Effector memory CD8-positive, alpha-beta T cell (primary cell): Measurements from ENCODE around the gene GLIPR2.
"Not testable (repeated sequence)": the region's sequence is repeated elsewhere in the genome, so short reads cannot be mapped to it uniquely, and the experiment has no call there.

Experiments used
- ATAC-seq: fragments of 150-1000 bp; cut with Tn5 transposase; replicated peaks from 2 replicates; pipeline ENCODE4 v1.10.0; 2021; ENCODE audit warnings: mild to moderate bottlenecking, moderate library complexity
- DNase-seq, 3 experiments: peaks; one replicate each; pipeline ENCODE4 v3.0.0; 2021
- H3K27ac Mint-ChIP-seq, 2 donors: one replicate each; pipeline ENCODE4 v1.8.0; 2022; ENCODE audit warnings: mild to moderate bottlenecking in 2 of 2, mixed read lengths in 2 of 2, moderate library complexity in 2 of 2
- H3K27me3 Mint-ChIP-seq, 2 donors: one replicate each; pipeline ENCODE4 v1.8.0; 2022; ENCODE audit warnings: mixed read lengths in 2 of 2
- H3K36me3 Mint-ChIP-seq: one replicate; pipeline ENCODE4 v1.8.0; 2022; ENCODE audit warnings: mild to moderate bottlenecking, moderate library complexity, mixed read lengths; ENCODE audit not compliant: insufficient read depth
- H3K4me1 Mint-ChIP-seq, 2 donors: one replicate each; pipeline ENCODE4 v1.8.0; 2022; ENCODE audit warnings: low read depth in 2 of 2, mixed read lengths in 2 of 2
- H3K4me3 Mint-ChIP-seq, 2 donors: one replicate each; pipeline ENCODE4 v1.8.0; 2022; ENCODE audit warnings: mild to moderate bottlenecking in 2 of 2, mixed read lengths in 2 of 2, moderate library complexity in 2 of 2
- H3K9me3 Mint-ChIP-seq, 2 donors: one replicate each; pipeline ENCODE4 v1.8.0; 2022; ENCODE audit warnings: mixed read lengths in 2 of 2

The GLIPR2 gene

DNA sequence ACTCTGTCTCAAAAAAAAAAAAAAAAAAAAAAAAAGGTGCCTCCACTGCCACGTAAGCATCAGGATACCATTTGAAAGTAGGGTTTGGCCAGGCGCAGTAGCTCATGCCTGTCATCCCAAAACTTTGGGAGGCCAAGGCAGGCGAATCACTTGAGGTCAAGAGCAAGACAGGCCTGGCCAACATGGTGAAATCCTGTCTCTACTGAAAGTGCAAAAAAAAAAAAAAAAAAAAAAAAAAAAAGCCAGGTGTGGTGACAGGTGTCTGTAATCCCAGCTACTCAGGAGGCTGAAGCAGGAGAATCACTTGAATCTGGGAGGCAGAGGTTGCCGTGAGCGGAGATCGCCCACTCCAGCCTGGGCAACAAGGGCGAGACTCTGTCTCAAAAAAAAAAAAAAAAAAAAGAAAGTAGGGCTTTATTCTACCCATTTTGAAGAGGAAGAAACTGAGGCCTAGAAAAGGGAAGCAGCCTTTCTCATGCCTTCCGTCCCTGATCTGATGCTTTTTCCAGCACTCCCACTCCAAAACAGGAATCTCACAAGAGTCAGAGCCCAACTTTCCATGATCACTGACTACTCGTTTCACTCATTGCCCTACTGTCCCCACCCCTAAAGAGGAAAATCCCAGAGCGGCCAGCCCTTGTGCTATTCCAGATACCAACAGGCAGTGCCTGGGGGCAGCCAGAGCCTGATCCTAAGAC, 16.4 kb downstream of the GLIPR2 start:
- Mint-ChIP-seq H3K27me3 (no peaks in the 10 kb centered on the region), H3K9me3 (no peaks in the 10 kb centered on the region), H3K27ac (peak overlapping the region; percentile 97 to 99), H3K4me3 (peak overlapping the region; percentile 65 to 91), H3K4me1 (peaks cover 40 to 49% of the 10 kb centered on the region in 2 donors), H3K36me3 (peaks cover 47% of the 10 kb centered on the region)
- DNase-seq (no peak), ATAC-seq (no peak)

DNA sequence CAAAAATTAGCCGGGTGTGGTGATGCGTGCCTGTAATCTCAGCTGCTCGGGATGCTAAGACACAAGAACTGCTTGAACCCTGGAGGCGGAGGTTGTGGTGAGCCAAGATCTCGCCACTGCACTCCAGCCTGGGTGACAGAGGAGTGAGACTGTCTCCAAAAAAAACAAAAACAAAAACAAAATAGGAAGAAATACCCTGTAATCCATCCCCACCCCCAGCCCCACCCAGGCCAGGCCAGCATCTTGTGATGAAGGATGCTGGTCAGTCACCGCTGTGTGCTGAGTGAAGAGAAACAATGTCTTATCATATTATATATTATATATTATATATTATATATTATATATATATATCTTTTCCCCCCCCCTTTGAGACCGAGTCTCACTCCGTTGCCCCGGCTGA, 17.2 kb downstream of the GLIPR2 start:
- no peaks in the 10 kb centered on the region for H3K27me3 Mint-ChIP-seq
- H3K9me3 Mint-ChIP-seq = no peaks in the 10 kb centered on the region
- H3K36me3 Mint-ChIP-seq = peaks cover 42% of the 10 kb centered on the region
- peak overlapping the region; percentile 84 to 93 for H3K27ac Mint-ChIP-seq
- ATAC-seq (no peak), DNase-seq (no peak)
- H3K4me1 Mint-ChIP-seq = peaks cover 40 to 41% of the 10 kb centered on the region in 2 donors
- H3K4me3 Mint-ChIP-seq = peak overlapping the region; percentile 63 to 65

DNA sequence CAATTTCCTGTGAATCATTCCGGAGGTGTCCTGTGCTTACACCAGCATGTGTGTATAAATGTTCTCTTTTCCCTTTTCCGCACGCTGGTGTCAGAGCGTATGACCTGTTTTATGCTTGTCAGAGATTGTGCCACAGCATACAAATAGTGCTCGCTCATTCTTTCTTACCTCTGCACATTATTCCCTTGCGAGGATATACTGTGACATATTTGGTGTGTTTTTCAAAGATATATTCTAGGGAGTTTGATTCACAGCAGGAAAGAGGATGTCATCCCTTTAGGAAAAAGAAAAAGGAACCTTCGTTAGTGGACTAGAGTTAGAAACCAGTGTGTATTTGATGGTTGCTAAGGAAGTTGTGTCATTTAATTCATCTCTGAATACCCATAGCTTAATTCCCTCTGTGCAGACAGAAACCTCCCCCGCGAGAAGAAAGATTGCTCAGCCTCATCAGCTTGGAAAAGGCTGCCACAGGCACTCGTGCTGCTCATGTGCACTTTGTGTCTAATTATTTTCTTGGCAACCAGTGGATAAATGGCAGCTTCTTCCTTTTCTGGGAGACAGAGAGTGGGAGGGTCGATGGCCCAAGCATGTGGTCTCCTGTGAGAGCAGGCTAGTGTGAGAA, 17.9 kb downstream of the GLIPR2 start:
- H3K36me3 Mint-ChIP-seq = peaks cover 40% of the 10 kb centered on the region
- H3K27me3 Mint-ChIP-seq = no peaks in the 10 kb centered on the region

GRCh38 chr9:36156116-36156515, 19.6 kb downstream of the GLIPR2 start:
- peaks cover 47% of the 10 kb centered on the region for H3K36me3 Mint-ChIP-seq
- no peak overlapping the region for H3K4me3 Mint-ChIP-seq
- H3K27ac Mint-ChIP-seq = no peak overlapping the region
- no peaks in the 10 kb centered on the region for H3K9me3 Mint-ChIP-seq
- DNase-seq (no peak), ATAC-seq (no peak)
- peaks cover 25 to 28% of the 10 kb centered on the region in 2 donors for H3K4me1 Mint-ChIP-seq
- H3K27me3 Mint-ChIP-seq = no peaks in the 10 kb centered on the region

More for the DNA sequence above, 17.9 kb downstream of the GLIPR2 start:
- Mint-ChIP-seq H3K9me3 (no peaks in the 10 kb centered on the region), H3K27ac (peak overlapping the region; percentile 84 to 93), H3K4me3 (peak overlapping the region; percentile 21 to 63), H3K4me1 (peaks cover 39 to 40% of the 10 kb centered on the region in 2 donors)
- DNase-seq = no peak
- no peak for ATAC-seq

DNA sequence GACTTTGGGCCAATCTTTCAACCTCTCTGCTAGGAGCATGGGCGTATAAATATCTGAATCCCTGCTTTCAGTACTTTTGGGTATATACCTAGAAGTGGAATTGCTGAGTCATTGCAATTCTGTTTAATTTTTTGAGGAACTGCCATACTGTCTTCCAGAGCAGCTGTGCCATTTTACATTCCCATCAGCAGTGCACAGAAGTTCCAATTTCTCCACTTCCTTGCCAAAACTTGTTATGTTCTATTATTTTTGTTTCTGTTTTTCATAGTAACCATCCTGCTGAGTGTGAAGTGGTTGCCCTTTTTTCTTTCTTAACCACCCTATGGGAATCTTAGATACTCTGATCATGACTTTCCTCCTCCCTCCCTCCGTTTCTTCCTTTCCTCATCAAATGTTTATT, 21.6 kb downstream of the GLIPR2 start:
- no peaks in the 10 kb centered on the region for H3K27me3 Mint-ChIP-seq
- H3K9me3 Mint-ChIP-seq = no peaks in the 10 kb centered on the region
- no peak overlapping the region for H3K27ac Mint-ChIP-seq
- H3K36me3 Mint-ChIP-seq = peaks cover 41% of the 10 kb centered on the region
- H3K4me1 Mint-ChIP-seq = peaks cover 13 to 18% of the 10 kb centered on the region in 2 donors
- H3K4me3 Mint-ChIP-seq = no peak overlapping the region
- DNase-seq = no peak
- ATAC-seq = no peak

GRCh38 chr9:36158917-36159316, 22.4 kb downstream of the GLIPR2 start:
- Mint-ChIP-seq H3K27ac (peak overlapping the region; percentile 56 to 85), H3K27me3 (no peaks in the 10 kb centered on the region), H3K4me3 (no peak overlapping the region), H3K4me1 (peaks cover 8 to 13% of the 10 kb centered on the region in 2 donors), H3K9me3 (no peaks in the 10 kb centered on the region), H3K36me3 (peaks cover 36% of the 10 kb centered on the region)
- no peak for ATAC-seq
- DNase-seq = no peak

GRCh38 chr9:36159509-36159908, 23.0 kb downstream of the GLIPR2 start:
- not testable (repeated sequence) for H3K27me3 Mint-ChIP-seq, DNase-seq, H3K4me3 Mint-ChIP-seq, ATAC-seq, H3K9me3 Mint-ChIP-seq, H3K4me1 Mint-ChIP-seq
- Mint-ChIP-seq H3K27ac (peak overlapping the region; percentile 18 to 56), H3K36me3 (peaks cover 32% of the 10 kb centered on the region)

- Mint-ChIP-seq H3K36me3 (peaks cover 31% of the 10 kb centered on the region), H3K27ac (peak overlapping the region; percentile 18 to 75)
- H3K9me3 Mint-ChIP-seq, H3K27me3 Mint-ChIP-seq, H3K4me1 Mint-ChIP-seq, H3K4me3 Mint-ChIP-seq, DNase-seq, ATAC-seq: not testable (repeated sequence)
These were observed 23.6 kb downstream of the GLIPR2 start for GRCh38 chr9:36160126-36160525.

- peak overlapping the region; percentile 1 to 75 for H3K27ac Mint-ChIP-seq
- H3K9me3 Mint-ChIP-seq = no peaks in the 10 kb centered on the region
- ATAC-seq (no peak), DNase-seq (no peak)
- H3K27me3 Mint-ChIP-seq = no peaks in the 10 kb centered on the region
- no peak overlapping the region for H3K4me3 Mint-ChIP-seq
- peaks cover 2 to 8% of the 10 kb centered on the region in 2 donors for H3K4me1 Mint-ChIP-seq
- peaks cover 24% of the 10 kb centered on the region for H3K36me3 Mint-ChIP-seq
These were observed 24.7 kb downstream of the GLIPR2 start for GRCh38 chr9:36161187-36161586.

- Mint-ChIP-seq H3K36me3 (peaks cover 30% of the 10 kb centered on the region), H3K27ac (peak overlapping the region; percentile 20 to 84), H3K9me3 (no peaks in the 10 kb centered on the region), H3K27me3 (no peaks in the 10 kb centered on the region), H3K4me1 (peaks cover 3 to 8% of the 10 kb centered on the region in 2 donors), H3K4me3 (no peak overlapping the region)
- DNase-seq = no peak
- ATAC-seq = no peak
These were observed 25.7 kb downstream of the GLIPR2 start for GRCh38 chr9:36162211-36162738.

DNA sequence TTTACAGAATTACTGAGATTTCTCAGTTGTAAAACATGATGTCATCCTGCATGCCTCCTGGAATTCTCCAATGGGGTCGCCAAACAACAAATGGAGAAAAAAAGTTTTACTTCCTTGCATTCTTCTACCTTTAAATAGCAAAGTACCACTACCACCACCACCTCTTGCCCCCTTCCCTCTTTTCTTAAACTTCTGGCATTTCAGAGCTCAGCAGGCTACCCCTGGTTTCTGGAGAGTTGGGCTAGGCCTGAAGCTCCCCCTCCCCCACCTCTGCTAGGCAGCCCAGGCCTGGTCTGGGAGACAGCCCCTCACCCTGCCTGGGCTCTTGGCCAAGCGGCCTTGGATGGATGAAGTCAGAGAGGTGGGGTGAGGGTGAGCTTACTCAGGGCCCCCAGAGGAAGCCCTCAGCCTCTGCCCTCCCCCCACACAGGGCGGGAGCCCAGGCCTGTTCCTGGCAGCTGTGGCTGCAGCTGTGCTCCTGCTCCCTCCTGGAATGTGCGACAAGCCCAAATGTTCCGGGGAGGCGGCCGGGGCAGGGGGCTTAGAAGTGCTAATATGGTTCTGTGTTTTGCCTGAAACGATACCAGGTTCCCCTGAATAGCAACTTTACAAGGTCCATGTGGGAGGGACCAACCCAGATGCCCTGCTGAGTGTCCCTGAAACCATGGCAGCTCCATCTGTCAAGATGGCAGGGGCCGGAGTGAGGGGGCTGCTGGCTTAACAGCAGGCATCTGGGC, 26.7 kb downstream of the GLIPR2 start:
- H3K36me3 Mint-ChIP-seq = peaks cover 30% of the 10 kb centered on the region
- peak overlapping the region; percentile 20 to 84 for H3K27ac Mint-ChIP-seq
- ATAC-seq (no peak), DNase-seq (no peak)
- H3K9me3 Mint-ChIP-seq = no peaks in the 10 kb centered on the region
- peaks cover 3 to 8% of the 10 kb centered on the region in 2 donors for H3K4me1 Mint-ChIP-seq
- H3K4me3 Mint-ChIP-seq = no peak overlapping the region
- no peaks in the 10 kb centered on the region for H3K27me3 Mint-ChIP-seq

DNA sequence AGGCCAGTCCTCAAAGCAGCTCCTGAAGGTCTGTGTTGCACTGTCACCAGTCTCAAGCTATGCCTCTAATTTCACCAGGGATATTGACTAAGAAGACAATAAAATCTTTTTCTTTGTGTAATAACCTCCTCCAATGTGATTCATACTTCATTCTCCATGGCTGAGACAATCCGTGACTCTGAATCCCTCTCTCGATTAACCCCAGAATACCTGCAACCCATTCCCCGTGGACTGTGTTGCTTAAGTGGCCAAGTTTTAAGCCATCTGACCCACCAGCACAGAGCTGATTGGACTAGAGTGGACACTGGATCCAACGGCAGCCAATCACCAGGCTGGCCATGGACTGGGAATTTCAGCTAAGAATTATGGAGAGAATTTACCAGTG, 27.2 kb downstream of the GLIPR2 start:
- no peaks in the 10 kb centered on the region for H3K27me3 Mint-ChIP-seq

GRCh38 chr9:36164372-36164771, 27.8 kb downstream of the GLIPR2 start:
- ATAC-seq (no peak), DNase-seq (no peak)
- Mint-ChIP-seq H3K27me3 (no peaks in the 10 kb centered on the region), H3K9me3 (no peaks in the 10 kb centered on the region), H3K4me1 (peaks cover 3 to 8% of the 10 kb centered on the region in 2 donors), H3K4me3 (no peak overlapping the region), H3K36me3 (peaks cover 30% of the 10 kb centered on the region), H3K27ac (peak overlapping the region in 1 of 2 donors; percentile 52)

More for the DNA sequence above, 27.2 kb downstream of the GLIPR2 start:
- H3K4me3 Mint-ChIP-seq = no peak overlapping the region
- H3K27ac Mint-ChIP-seq = peak overlapping the region in 1 of 2 donors; percentile 52
- DNase-seq = no peak
- no peak for ATAC-seq
- H3K4me1 Mint-ChIP-seq = peaks cover 3 to 8% of the 10 kb centered on the region in 2 donors
- H3K9me3 Mint-ChIP-seq = no peaks in the 10 kb centered on the region
- H3K36me3 Mint-ChIP-seq = peaks cover 30% of the 10 kb centered on the region
